Endothelial cell of umbilical vein (primary cell): ENCODE results near the gene MED1. TPM values are rescaled to one million over a fixed set of nuclear protein-coding genes. Genes with fewer than 3 reads are reported as not detected.

ENCODE experiments used
- BruUV-seq: library from RNA; stranded (reverse); fragments of 400-500 nt; replicated peaks from 2 replicates; lab custom pipeline; 2021; lab: Mats Ljungman, UMichigan
- CTCF ChIA-PET: fragments of 300-600, 350-600 bp; sonication (Branson Sonifier 250); formaldehyde crosslinking; loops from one replicate; lab custom pipeline; 2021; ENCODE audit warnings: antibody characterized with exemption, inconsistent platforms; lab: Charles Lee
- POLR2A ChIA-PET: fragments of 300-600, 350-600 bp; sonication (Branson Sonifier 250); formaldehyde crosslinking; loops from one replicate; lab custom pipeline; 2021; ENCODE audit warnings: antibody characterized with exemption, inconsistent platforms; lab: Charles Lee
- DNase-seq: peaks from one replicate; pipeline ENCODE4 v3.0.0-alpha.2; 2011; ENCODE audit warnings: low read depth, low spot score
- FAIRE-seq: peaks from 2 replicates; lab custom pipeline; 2011; peaks lifted over from hg19 to GRCh38; lab: Jason Lieb, UNC
- H2AFZ ChIP-seq: 2 replicates; pipeline ENCODE4 v1.6.0; 2012; ENCODE audit warnings: low read depth, low read length, control low read depth, inconsistent platforms
- H3K27ac ChIP-seq: 2 replicates; pipeline ENCODE4 v1.5.1; 2011; ENCODE audit warnings: low read depth, mild to moderate bottlenecking, control low read depth, low read length, moderate library complexity; ENCODE audit not compliant: insufficient read depth
- H3K27me3 ChIP-seq, 2 experiments: 2 replicates each; pipeline versions ENCODE4 v1.6.0 to v1.6.1; 2011; ENCODE audit warnings: low read length in 2 of 2, mixed read lengths in 1 of 2; ENCODE audit not compliant: control insufficient read depth in 2 of 2, insufficient read depth in 2 of 2
- H3K36me3 ChIP-seq, 2 experiments: 2 replicates in 1 of 2; 3 replicates in 1 of 2; pipeline ENCODE4 v1.5.1; 2011; ENCODE audit warnings: low read length in 2 of 2, mild to moderate bottlenecking in 1 of 2, moderate library complexity in 1 of 2; ENCODE audit not compliant: control insufficient read depth in 2 of 2, insufficient read depth in 2 of 2; ENCODE audit errors: extremely low read depth in 1 of 2
- H3K4me1 ChIP-seq: 3 replicates; pipeline ENCODE4 v1.5.1; 2011; ENCODE audit warnings: mild to moderate bottlenecking, low read length; ENCODE audit not compliant: control insufficient read depth, insufficient read depth; ENCODE audit errors: extremely low read depth
- H3K4me2 ChIP-seq: 2 replicates; pipeline ENCODE4 v1.6.1; 2011; ENCODE audit warnings: low read length, control low read depth, mixed read lengths; ENCODE audit not compliant: insufficient read depth
- H3K4me3 ChIP-seq, 3 experiments: fragments of 200-600 bp in 1 of 3; sonication (generic), shearing (Covaris generic) in 1 of 3; replicated peaks in 1 of 3; 2 replicates each; pipeline ENCODE4 v1.5.1; 2011 to 2016; ENCODE audit warnings: control low read depth in 3 of 3, low read length in 3 of 3, mild to moderate bottlenecking in 2 of 3, inconsistent platforms in 1 of 3, low read depth in 1 of 3, moderate library complexity in 1 of 3; ENCODE audit not compliant: insufficient read depth in 1 of 3
- H3K79me2 ChIP-seq: 2 replicates; pipeline ENCODE4 v1.6.0; 2012; ENCODE audit warnings: low read length, inconsistent platforms; ENCODE audit not compliant: control insufficient read depth, insufficient read depth
- H3K9ac ChIP-seq: replicated peaks from 2 replicates; pipeline ENCODE3; 2011; ENCODE audit warnings: low read length, control low read depth; ENCODE audit not compliant: insufficient read depth; ENCODE audit errors: extremely low read depth
- H3K9me1 ChIP-seq: replicated peaks from 3 replicates; pipeline ENCODE4 v1.6.0; 2011; ENCODE audit warnings: mild to moderate bottlenecking, low read length; ENCODE audit not compliant: control insufficient read depth, insufficient read depth; ENCODE audit errors: extremely low read depth
- H3K9me3 ChIP-seq: replicated peaks from 2 replicates; pipeline ENCODE4 v1.5.1; 2012; ENCODE audit warnings: low read length, inconsistent platforms; ENCODE audit not compliant: control insufficient read depth, insufficient read depth
- H4K20me1 ChIP-seq: replicated peaks from 2 replicates; pipeline ENCODE3; 2011; ENCODE audit warnings: mild to moderate bottlenecking, low read length; ENCODE audit not compliant: control insufficient read depth, insufficient read depth; ENCODE audit errors: extremely low read depth
- EZH2 ChIP-seq: IDR thresholded peaks from 2 replicates; pipeline ENCODE4 v1.6.1; 2012; ENCODE audit warnings: borderline replicate concordance, low read depth, mild to moderate bottlenecking, moderate library complexity, low read length, inconsistent platforms; ENCODE audit not compliant: severe bottlenecking
- FOS ChIP-seq: IDR thresholded peaks from 2 replicates; pipeline ENCODE4 v1.6.1; 2011; ENCODE audit warnings: mild to moderate bottlenecking, low read length, moderate library complexity, borderline replicate concordance; ENCODE audit not compliant: insufficient read depth
- GATA2 ChIP-seq: IDR thresholded peaks from 2 replicates; pipeline ENCODE4 v1.7.0; 2011; ENCODE audit warnings: low read depth, mild to moderate bottlenecking, moderate library complexity, mixed read lengths, low read length; ENCODE audit not compliant: insufficient read length, insufficient read depth
- JUN ChIP-seq: IDR thresholded peaks from 2 replicates; pipeline ENCODE4 v1.6.1; 2011; ENCODE audit warnings: borderline replicate concordance, low read depth; ENCODE audit not compliant: insufficient read length, insufficient read depth
- MYC ChIP-seq: IDR thresholded peaks from one replicate; pipeline ENCODE4 v1.6.1; 2011; ENCODE audit warnings: mild to moderate bottlenecking, low read depth, low read length
- POLR2A ChIP-seq: IDR thresholded peaks from 2 replicates; pipeline ENCODE4 v1.6.1; 2012; ENCODE audit warnings: low read depth, mild to moderate bottlenecking, control low read depth, low read length
- POLR2AphosphoS5 ChIP-seq: IDR thresholded peaks from 2 replicates; pipeline ENCODE4 v1.6.1; 2012; ENCODE audit warnings: low read depth, mild to moderate bottlenecking, control low read depth, low read length, moderate library complexity; ENCODE audit not compliant: insufficient read depth
- dilution Hi-C: fragments of 300-500 bp; cut with MboI; formaldehyde crosslinking; loops from one replicate; pipeline ENCODE4 v1.15.0; 2019; ENCODE audit warnings: low sequenced_read_pairs; ENCODE audit not compliant: extremely low pct_ligation_motif_present
- intact Hi-C: fragments of 100-400 bp; cut with micrococcal nuclease; formaldehyde crosslinking; loops from one replicate; pipeline ENCODE4 v1.10.0; 2022
- polyA plus RNA-seq, 4 experiments: library from polyadenylated mRNA; depleted of rRNA in 3 of 4; stranded (reverse) in 3 of 4; unstranded in 1 of 4; fragments of >200 nt; gene quantifications; 2 replicates each; pipeline versions ENCODE4 v1.2.1 to v1.2.3, GENCODE V29; 2011 to 2012; ENCODE audit warnings: missing spikeins in 1 of 4
- total RNA-seq: library from RNA; stranded (reverse); gene quantifications from 2 replicates; pipeline ENCODE4 v1.2.3, GENCODE V29; 2021
- TF ChIP-seq, protein P1 (sequence below): IDR thresholded peaks from 2 replicates; pipeline ENCODE4 v1.6.1; 2011; ENCODE audit not compliant: insufficient read depth, insufficient read length
- TF ChIP-seq, protein P2 (sequence below), 2 donors: IDR thresholded peaks; 1 replicate in 1 of 2; 2 replicates in 1 of 2; pipeline ENCODE4 v1.5.1; 2011; ENCODE audit warnings: low read length in 2 of 2, mild to moderate bottlenecking in 2 of 2, moderate library complexity in 2 of 2, control low read depth in 1 of 2, inconsistent platforms in 1 of 2, low read depth in 1 of 2; ENCODE audit not compliant: insufficient read depth in 1 of 2; ENCODE audit errors: extremely low read depth in 1 of 2

MED1 gene
- total and polyA plus RNA-seq, 2 donors (not counting 3 experiments of a cell fraction or from before 2014, with no cell fraction given) = 19.8 to 46.2 TPM

DNA sequence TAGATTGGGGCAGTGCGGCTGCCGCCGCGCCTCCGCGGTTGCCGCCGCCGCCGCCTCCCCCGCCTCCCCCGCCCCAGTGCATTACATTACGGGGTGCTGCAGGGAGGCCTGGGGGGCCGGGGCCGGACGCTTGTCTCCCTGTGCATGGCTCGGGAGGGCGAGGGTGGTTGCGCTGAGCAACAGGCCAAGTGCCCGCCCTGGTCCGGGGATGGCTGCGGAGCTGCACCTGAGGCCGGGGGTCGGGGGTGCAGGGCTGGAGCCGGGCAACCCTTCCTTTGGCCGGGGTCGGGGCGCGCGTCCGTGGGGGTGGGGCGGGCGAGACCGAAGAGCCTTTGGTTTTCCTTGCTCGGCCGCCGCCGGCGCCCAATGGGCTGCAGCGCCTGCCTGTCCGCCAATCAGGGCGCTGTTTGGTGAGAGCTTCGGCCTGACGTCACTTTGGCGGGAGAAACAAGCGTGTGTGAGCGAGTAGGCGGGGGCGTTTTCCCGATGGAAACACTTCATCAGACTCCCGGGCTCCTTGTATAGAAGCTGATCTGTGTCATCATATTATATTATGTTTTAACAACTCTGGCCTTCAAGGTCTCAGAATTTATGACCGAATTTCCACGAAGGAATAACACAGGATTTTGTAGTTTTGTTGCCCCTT lies 48.7 kb downstream of the MED1 start:
- ChIA-PET CTCF (no interaction called here), POLR2A (interaction anchor here (1.6 kb wide), 1 partner anchor 59 kb away, joined by 3 read pairs; no protein-coding TSS in a partner anchor)
- peak; percentile 91 for DNase-seq
- Histone ChIP-seq H3K36me3 (peaks cover 0 to under 1% of the 10 kb centered on the region in 2 experiments), H3K27me3 (no peaks in the 10 kb centered on the region), H3K27ac (no peak overlapping the region), H3K4me1 (peaks cover 11% of the 10 kb centered on the region), H3K4me3 (peak overlapping the region; percentile 74 to 90 (median 81)), H3K9me1 (no peaks in the 10 kb centered on the region), H3K9me3 (no peaks in the 10 kb centered on the region), H3K4me2 (peak overlapping the region; percentile 90), H3K79me2 (no peaks in the 10 kb centered on the region), H2AFZ (peak overlapping the region; percentile 98), H3K9ac (no peak overlapping the region), H4K20me1 (no peaks in the 10 kb centered on the region)
- dilution Hi-C loops (no loop called here), intact Hi-C loops (no loop called here)
- peak; percentile 97 for FAIRE-seq
- TF ChIP-seq POLR2AphosphoS5 (peak; percentile 21), JUN (peak; percentile 19), EZH2 (no peak), GATA2 (no peak), MYC (no peak), FOS (no peak), POLR2A (peak; percentile 16)
- TF ChIP-seq, protein P1, sequence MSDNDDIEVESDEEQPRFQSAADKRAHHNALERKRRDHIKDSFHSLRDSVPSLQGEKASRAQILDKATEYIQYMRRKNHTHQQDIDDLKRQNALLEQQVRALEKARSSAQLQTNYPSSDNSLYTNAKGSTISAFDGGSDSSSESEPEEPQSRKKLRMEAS = peak; percentile 84
- TF ChIP-seq, protein P2, sequence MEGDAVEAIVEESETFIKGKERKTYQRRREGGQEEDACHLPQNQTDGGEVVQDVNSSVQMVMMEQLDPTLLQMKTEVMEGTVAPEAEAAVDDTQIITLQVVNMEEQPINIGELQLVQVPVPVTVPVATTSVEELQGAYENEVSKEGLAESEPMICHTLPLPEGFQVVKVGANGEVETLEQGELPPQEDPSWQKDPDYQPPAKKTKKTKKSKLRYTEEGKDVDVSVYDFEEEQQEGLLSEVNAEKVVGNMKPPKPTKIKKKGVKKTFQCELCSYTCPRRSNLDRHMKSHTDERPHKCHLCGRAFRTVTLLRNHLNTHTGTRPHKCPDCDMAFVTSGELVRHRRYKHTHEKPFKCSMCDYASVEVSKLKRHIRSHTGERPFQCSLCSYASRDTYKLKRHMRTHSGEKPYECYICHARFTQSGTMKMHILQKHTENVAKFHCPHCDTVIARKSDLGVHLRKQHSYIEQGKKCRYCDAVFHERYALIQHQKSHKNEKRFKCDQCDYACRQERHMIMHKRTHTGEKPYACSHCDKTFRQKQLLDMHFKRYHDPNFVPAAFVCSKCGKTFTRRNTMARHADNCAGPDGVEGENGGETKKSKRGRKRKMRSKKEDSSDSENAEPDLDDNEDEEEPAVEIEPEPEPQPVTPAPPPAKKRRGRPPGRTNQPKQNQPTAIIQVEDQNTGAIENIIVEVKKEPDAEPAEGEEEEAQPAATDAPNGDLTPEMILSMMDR (IDR thresholded peaks at IDR 0.05; ENCODE audit: extremely low read depth in 1 of 2, insufficient read depth in 1 of 2, low read depth in 1 of 2, low read length in 2 of 2) = no peak
- no TSS peak for BruUV-seq
